Measurements from ENCODE around the gene XBP1. TPM values are rescaled to one million over a fixed set of nuclear protein-coding genes. Genes with fewer than 3 reads are reported as not detected.
A peak's percentile ranks its signal among the peaks of the same experiment; 100 is the strongest.

Gene XBP1
- total and polyA plus RNA-seq, 2 of the 13 experiments (the other 11 are each of a cell fraction or from before 2014, with no cell fraction given): 416 to 427 TPM

DNA sequence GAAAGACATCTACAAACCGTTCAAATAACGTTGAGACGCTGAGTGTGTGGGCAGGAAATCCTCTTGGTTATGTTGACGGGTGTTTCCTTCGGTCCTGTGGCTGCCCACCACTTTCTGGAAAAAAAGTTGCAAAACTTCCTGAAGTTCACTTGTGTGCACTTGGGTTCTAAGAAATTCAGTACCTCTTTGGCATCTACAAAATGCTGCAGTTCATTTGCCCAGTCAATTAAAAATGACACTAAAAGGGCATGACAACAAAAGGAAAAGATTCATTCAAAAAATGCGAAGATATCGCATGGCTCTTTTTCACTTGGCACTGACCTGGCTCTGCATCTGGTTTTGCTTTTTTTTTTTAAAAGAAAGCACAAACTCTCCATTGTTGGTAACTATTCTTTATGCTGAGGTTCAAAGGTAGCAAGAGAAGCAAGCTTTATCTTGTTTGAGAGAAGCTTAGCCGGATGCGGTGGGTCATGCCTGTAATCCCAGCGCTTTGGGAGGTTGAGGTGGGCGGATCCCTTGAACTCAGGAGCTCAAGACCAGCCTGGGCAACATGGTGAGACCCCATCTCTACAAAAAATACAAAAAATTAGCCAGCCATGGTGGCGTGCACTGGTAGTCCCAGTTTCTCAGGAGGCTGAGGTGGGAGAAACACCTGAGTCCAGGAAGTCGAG is 10.6 kb upstream of the XBP1 start (continued):
- TF ChIP-seq, protein P1, sequence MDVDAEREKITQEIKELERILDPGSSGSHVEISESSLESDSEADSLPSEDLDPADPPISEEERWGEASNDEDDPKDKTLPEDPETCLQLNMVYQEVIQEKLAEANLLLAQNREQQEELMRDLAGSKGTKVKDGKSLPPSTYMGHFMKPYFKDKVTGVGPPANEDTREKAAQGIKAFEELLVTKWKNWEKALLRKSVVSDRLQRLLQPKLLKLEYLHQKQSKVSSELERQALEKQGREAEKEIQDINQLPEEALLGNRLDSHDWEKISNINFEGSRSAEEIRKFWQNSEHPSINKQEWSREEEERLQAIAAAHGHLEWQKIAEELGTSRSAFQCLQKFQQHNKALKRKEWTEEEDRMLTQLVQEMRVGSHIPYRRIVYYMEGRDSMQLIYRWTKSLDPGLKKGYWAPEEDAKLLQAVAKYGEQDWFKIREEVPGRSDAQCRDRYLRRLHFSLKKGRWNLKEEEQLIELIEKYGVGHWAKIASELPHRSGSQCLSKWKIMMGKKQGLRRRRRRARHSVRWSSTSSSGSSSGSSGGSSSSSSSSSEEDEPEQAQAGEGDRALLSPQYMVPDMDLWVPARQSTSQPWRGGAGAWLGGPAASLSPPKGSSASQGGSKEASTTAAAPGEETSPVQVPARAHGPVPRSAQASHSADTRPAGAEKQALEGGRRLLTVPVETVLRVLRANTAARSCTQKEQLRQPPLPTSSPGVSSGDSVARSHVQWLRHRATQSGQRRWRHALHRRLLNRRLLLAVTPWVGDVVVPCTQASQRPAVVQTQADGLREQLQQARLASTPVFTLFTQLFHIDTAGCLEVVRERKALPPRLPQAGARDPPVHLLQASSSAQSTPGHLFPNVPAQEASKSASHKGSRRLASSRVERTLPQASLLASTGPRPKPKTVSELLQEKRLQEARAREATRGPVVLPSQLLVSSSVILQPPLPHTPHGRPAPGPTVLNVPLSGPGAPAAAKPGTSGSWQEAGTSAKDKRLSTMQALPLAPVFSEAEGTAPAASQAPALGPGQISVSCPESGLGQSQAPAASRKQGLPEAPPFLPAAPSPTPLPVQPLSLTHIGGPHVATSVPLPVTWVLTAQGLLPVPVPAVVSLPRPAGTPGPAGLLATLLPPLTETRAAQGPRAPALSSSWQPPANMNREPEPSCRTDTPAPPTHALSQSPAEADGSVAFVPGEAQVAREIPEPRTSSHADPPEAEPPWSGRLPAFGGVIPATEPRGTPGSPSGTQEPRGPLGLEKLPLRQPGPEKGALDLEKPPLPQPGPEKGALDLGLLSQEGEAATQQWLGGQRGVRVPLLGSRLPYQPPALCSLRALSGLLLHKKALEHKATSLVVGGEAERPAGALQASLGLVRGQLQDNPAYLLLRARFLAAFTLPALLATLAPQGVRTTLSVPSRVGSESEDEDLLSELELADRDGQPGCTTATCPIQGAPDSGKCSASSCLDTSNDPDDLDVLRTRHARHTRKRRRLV (CRISPR knock-in tag; IDR thresholded peaks at IDR 0.05): no peak
- TF ChIP-seq, protein P2, sequence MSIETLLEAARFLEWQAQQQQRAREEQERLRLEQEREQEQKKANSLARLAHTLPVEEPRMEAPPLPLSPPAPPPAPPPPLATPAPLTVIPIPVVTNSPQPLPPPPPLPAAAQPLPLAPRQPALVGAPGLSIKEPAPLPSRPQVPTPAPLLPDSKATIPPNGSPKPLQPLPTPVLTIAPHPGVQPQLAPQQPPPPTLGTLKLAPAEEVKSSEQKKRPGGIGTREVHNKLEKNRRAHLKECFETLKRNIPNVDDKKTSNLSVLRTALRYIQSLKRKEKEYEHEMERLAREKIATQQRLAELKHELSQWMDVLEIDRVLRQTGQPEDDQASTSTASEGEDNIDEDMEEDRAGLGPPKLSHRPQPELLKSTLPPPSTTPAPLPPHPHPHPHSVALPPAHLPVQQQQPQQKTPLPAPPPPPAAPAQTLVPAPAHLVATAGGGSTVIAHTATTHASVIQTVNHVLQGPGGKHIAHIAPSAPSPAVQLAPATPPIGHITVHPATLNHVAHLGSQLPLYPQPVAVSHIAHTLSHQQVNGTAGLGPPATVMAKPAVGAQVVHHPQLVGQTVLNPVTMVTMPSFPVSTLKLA (IDR thresholded peaks at IDR 0.05): no peak
- TF ChIP-seq HOXA7 (CRISPR knock-in tag; IDR thresholded peaks at IDR 0.05) (no peak), MAZ (IDR thresholded peaks at IDR 0.05; ENCODE audit: borderline replicate concordance, low read depth, low read length) (no peak), MAZ (CRISPR knock-in tag; IDR thresholded peaks at IDR 0.05; ENCODE audit: low read depth) (no peak), CAMTA2 (CRISPR knock-in tag; IDR thresholded peaks at IDR 0.05; ENCODE audit: borderline replicate concordance) (no peak), TBL1XR1 (IDR thresholded peaks at IDR 0.05; ENCODE audit: borderline replicate concordance, low read length, partially characterized antibody) (no peak), ZFX (CRISPR knock-in tag; IDR thresholded peaks at IDR 0.05; ENCODE audit: low read depth) (no peak), MTF1 (CRISPR knock-in tag; IDR thresholded peaks at IDR 0.05) (no peak), ZNF75D (CRISPR knock-in tag; IDR thresholded peaks at IDR 0.05; ENCODE audit: borderline replicate concordance) (no peak), POGZ (CRISPR knock-in tag; IDR thresholded peaks at IDR 0.05) (0 out of 2 replicates have a peak, but pooled peaks have one; percentile 55), SRY (CRISPR knock-in tag; IDR thresholded peaks at IDR 0.05) (no peak; the same call in 1 of the 2 replicates), PCBP2 (optimal IDR thresholded peaks at IDR 0.05; ENCODE audit: low read depth, low read length, poor library complexity, severe bottlenecking) (no peak), ZNF296 (CRISPR knock-in tag; conservative IDR thresholded peaks at IDR 0.05) (no peak)
- TF ChIP-seq, protein P3, sequence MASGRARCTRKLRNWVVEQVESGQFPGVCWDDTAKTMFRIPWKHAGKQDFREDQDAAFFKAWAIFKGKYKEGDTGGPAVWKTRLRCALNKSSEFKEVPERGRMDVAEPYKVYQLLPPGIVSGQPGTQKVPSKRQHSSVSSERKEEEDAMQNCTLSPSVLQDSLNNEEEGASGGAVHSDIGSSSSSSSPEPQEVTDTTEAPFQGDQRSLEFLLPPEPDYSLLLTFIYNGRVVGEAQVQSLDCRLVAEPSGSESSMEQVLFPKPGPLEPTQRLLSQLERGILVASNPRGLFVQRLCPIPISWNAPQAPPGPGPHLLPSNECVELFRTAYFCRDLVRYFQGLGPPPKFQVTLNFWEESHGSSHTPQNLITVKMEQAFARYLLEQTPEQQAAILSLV (CRISPR knock-in tag; IDR thresholded peaks at IDR 0.05; ENCODE audit: borderline replicate concordance): no peak
- TF ChIP-seq, protein P4, sequence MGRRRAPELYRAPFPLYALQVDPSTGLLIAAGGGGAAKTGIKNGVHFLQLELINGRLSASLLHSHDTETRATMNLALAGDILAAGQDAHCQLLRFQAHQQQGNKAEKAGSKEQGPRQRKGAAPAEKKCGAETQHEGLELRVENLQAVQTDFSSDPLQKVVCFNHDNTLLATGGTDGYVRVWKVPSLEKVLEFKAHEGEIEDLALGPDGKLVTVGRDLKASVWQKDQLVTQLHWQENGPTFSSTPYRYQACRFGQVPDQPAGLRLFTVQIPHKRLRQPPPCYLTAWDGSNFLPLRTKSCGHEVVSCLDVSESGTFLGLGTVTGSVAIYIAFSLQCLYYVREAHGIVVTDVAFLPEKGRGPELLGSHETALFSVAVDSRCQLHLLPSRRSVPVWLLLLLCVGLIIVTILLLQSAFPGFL (CRISPR knock-in tag; IDR thresholded peaks at IDR 0.05): no peak
- TF ChIP-seq, protein P5, sequence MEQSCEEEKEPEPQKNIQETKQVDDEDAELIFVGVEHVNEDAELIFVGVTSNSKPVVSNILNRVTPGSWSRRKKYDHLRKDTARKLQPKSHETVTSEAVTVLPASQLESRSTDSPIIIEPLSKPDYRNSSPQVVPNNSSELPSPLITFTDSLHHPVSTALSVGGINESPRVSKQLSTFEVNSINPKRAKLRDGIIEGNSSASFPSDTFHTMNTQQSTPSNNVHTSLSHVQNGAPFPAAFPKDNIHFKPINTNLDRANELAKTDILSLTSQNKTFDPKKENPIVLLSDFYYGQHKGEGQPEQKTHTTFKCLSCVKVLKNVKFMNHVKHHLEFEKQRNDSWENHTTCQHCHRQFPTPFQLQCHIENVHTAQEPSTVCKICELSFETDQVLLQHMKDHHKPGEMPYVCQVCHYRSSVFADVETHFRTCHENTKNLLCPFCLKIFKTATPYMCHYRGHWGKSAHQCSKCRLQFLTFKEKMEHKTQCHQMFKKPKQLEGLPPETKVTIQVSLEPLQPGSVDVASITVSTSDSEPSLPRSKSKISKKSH (CRISPR knock-in tag; IDR thresholded peaks at IDR 0.05; ENCODE audit: borderline replicate concordance): no peak

All from HepG2 (cell line).